Measurements from ENCODE around the gene AHCYL2. TPM values are rescaled to one million over a fixed set of nuclear protein-coding genes. Genes with fewer than 3 reads are reported as not detected.

AHCYL2 gene
- total RNA-seq, 1 experiment from 2014 or later: 23.2 TPM

DNA sequence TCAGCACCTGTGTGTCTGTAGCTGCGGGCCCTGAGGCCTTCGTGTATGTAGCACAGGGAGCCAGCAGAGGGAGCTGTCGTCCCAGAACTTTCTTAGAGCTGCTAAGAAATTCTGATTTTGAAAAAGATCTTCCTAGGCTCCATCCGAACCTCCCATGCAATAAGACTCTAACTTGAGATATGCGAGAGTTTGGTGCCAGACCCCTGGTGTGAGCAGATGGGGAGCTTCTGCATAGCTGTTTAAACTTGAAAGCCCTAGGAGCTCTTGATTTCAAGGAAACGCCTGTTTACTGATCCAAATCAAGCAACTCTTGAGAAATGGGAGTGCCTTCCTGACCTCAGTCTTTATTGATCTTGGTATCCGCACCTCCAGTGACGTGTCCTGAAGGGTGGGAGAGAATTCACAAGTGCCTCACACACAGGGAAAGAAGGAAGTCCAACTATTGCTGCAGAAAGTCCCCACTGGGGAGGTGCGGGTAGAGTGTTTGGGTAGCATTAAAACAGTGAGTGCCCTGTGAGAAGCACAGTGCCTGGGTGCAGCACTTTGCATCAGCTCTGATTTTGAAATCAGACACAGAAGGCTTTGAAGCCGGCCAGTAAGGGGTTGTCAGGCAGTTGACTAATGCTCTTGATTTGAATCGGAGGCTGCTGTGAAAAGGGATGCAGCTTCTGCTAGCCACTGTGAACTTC is 143.0 kb downstream of the AHCYL2 start:
- H3K27me3 ChIP-seq (ENCODE audit: insufficient read depth, low read length): no peaks in the 10 kb centered on the region
- H2AK5ac ChIP-seq (ENCODE audit: insufficient read length, low read length): no peak overlapping the region
- H2BK12ac ChIP-seq (ENCODE audit: insufficient read length, low read depth, low read length): no peak overlapping the region
- no peaks in the 10 kb centered on the region for H3K9me3 ChIP-seq (ENCODE audit: control insufficient read depth, low read depth, low read length)
- no peak overlapping the region for H2BK20ac ChIP-seq (ENCODE audit: low read depth, low read length, poor library complexity, severe bottlenecking)
- Mint-ChIP-seq H3K27me3 (ENCODE audit: low read depth) (no peaks in the 10 kb centered on the region), H3K9me3 (no peaks in the 10 kb centered on the region), H3K27ac (peak overlapping the region in 2 of 3 experiments; percentile 62 to 68; a peak in 4 of 7 replicates), H3K36me3 (ENCODE audit: insufficient read depth in 1 of 3, low read depth in 3 of 3) (no peaks in the 10 kb centered on the region), H3K4me3 (no peak overlapping the region), H3K4me1 (peaks cover 19 to 25% of the 10 kb centered on the region in 2 experiments)
- no peak overlapping the region for H2BK120ac ChIP-seq (ENCODE audit: low read depth, low read length, poor library complexity, severe bottlenecking)
- H3K23me2 ChIP-seq (ENCODE audit: insufficient read length, low read depth, low read length, poor library complexity, severe bottlenecking): no peaks in the 10 kb centered on the region
- peaks cover under 1% of the 10 kb centered on the region for H4K20me1 ChIP-seq (ENCODE audit: control insufficient read depth, insufficient read depth, insufficient read length)
- H3K79me2 ChIP-seq (ENCODE audit: insufficient read depth, low read length): no peaks in the 10 kb centered on the region
- no peak overlapping the region for H3K4me2 ChIP-seq (ENCODE audit: insufficient read depth, insufficient read length, low read length)
- H2AFZ ChIP-seq (ENCODE audit: low read length): no peak overlapping the region
- no peak overlapping the region for H3K4ac ChIP-seq (ENCODE audit: low read depth, low read length)
- peak; percentile 83 for DNase-seq
- H4K8ac ChIP-seq (replicated peaks; ENCODE audit: insufficient read length, low read depth, low read length): no peak overlapping the region
- H3K27ac ChIP-seq (ENCODE audit: insufficient read length, low read depth, low read length): no peak overlapping the region
- no peak overlapping the region for H4K5ac ChIP-seq (ENCODE audit: insufficient read length, low read depth, low read length)
- no peak overlapping the region for H3K23ac ChIP-seq (ENCODE audit: insufficient read length, low read depth, low read length)
- peaks cover 5% of the 10 kb centered on the region; the same call in 1 of the 2 replicates for H3K4me1 ChIP-seq (ENCODE audit: insufficient read depth, low read length)
- H3K79me1 ChIP-seq (ENCODE audit: insufficient read depth, low read depth, low read length, poor library complexity, severe bottlenecking): no peaks in the 10 kb centered on the region
- H3K14ac ChIP-seq (ENCODE audit: insufficient read depth, low read length): no peak overlapping the region
- H3K18ac ChIP-seq (ENCODE audit: insufficient read length, low read depth, low read length): no peak overlapping the region
- no peak overlapping the region for H3K56ac ChIP-seq (ENCODE audit: insufficient read length, low read depth, low read length)
- H3K9ac ChIP-seq (ENCODE audit: extremely low read depth, insufficient read length, low read length): no peak overlapping the region
- WGBS (ENCODE audit: extremely low coverage, insufficient read length, low lambda C conversion rate): no CpG with 5 or more reads among the region's 11 CpGs
- no peak overlapping the region for H4K91ac ChIP-seq (ENCODE audit: insufficient read length, low read depth, low read length)
- H3T11ph ChIP-seq (ENCODE audit: low read length): no peak overlapping the region
- no peak overlapping the region for H2BK15ac ChIP-seq (ENCODE audit: low read depth, low read length)
- H2BK5ac ChIP-seq (ENCODE audit: insufficient read length, low read length): no peak overlapping the region
- TF ChIP-seq, protein P1, sequence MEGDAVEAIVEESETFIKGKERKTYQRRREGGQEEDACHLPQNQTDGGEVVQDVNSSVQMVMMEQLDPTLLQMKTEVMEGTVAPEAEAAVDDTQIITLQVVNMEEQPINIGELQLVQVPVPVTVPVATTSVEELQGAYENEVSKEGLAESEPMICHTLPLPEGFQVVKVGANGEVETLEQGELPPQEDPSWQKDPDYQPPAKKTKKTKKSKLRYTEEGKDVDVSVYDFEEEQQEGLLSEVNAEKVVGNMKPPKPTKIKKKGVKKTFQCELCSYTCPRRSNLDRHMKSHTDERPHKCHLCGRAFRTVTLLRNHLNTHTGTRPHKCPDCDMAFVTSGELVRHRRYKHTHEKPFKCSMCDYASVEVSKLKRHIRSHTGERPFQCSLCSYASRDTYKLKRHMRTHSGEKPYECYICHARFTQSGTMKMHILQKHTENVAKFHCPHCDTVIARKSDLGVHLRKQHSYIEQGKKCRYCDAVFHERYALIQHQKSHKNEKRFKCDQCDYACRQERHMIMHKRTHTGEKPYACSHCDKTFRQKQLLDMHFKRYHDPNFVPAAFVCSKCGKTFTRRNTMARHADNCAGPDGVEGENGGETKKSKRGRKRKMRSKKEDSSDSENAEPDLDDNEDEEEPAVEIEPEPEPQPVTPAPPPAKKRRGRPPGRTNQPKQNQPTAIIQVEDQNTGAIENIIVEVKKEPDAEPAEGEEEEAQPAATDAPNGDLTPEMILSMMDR (conservative IDR thresholded peaks at IDR 0.05): peak; percentile 92

All from H9 (cell line).